ENCODE results near the gene NSG1. TPM values are rescaled to one million over a fixed set of nuclear protein-coding genes. Genes with fewer than 3 reads are reported as not detected.
"Not testable (repeated sequence)": the region's sequence is repeated elsewhere in the genome, so short reads cannot be mapped to it uniquely, and the experiment has no call there.

Gene NSG1
- total RNA-seq, result 1 to 10 TPM; 1.9 to 2.1 TPM

GRCh38 chr4:4386736-4387392 lies at the start of gene NSG1:
Gene NSG1 (plus strand): TSS chr4:4387102. CDS start chr4:4387630, 528 bp downstream.
- peak; percentile 42 for DNase-seq
- Mint-ChIP-seq H3K9me3 (no peaks in the 10 kb centered on the region), H3K27ac (no peak within 1 kb of the TSS), H3K27me3 (ENCODE audit: low read depth) (peaks cover 22% of the 10 kb centered on the region), H3K36me3 (ENCODE audit: low read depth) (no peaks in the 10 kb centered on the region), H3K4me3 (peak within 1 kb of the TSS; percentile 72), H3K4me1 (ENCODE audit: low read depth) (peaks cover 12% of the 10 kb centered on the region)
- CTCF ChIA-PET, result interaction anchor here (1.1 kb wide), 1 partner anchor 33 kb away, joined by 3 read pairs; no protein-coding TSS in a partner anchor
- intact Hi-C loops (cut with micrococcal nuclease), result loop anchor here (2.0 to 5.0 kb wide), 2 partner anchors 96 to 470 kb away; partner anchors contain the start of genes LYAR, MSX1 and ZBTB49

- H3K27ac Mint-ChIP-seq, result no peak overlapping the region
These were observed 48.5 kb upstream of the NSG1 start for GRCh38 chr4:4338210-4339001.

GRCh38 chr4:4339504-4340085 lies 47.3 kb upstream of the NSG1 start:
- no peaks in the 10 kb centered on the region for H3K36me3 Mint-ChIP-seq (ENCODE audit: low read depth)
- no peaks in the 10 kb centered on the region for H3K27me3 Mint-ChIP-seq (ENCODE audit: low read depth)
- no peak for DNase-seq
- intact Hi-C loops (cut with micrococcal nuclease), result loop anchor here (5.0 kb wide), 1 partner anchor 352 kb away; no protein-coding TSS in a partner anchor
- peaks cover 13% of the 10 kb centered on the region for H3K4me1 Mint-ChIP-seq (ENCODE audit: low read depth)
- H3K27ac Mint-ChIP-seq, result no peak overlapping the region
- H3K4me3 Mint-ChIP-seq, result no peak overlapping the region
- H3K9me3 Mint-ChIP-seq, result no peaks in the 10 kb centered on the region
- CTCF ChIA-PET, result interaction anchor here (1.8 kb wide), 1 partner anchor 88 kb away, joined by 8 read pairs; no protein-coding TSS in a partner anchor

More at GRCh38 chr4:4338210-4339001, 48.5 kb upstream of the NSG1 start:
- CTCF ChIA-PET, result interaction anchor here (1.1 to 1.8 kb wide), 3 partner anchors 78 to 87 kb away, joined by 3 to 8 read pairs (median 7); no protein-coding TSS in a partner anchor
- no peaks in the 10 kb centered on the region for H3K27me3 Mint-ChIP-seq (ENCODE audit: low read depth)
- H3K4me3 Mint-ChIP-seq, result no peak overlapping the region
- intact Hi-C loops (cut with micrococcal nuclease), result loop anchor here (5.0 kb wide), 1 partner anchor 351 kb away; no protein-coding TSS in a partner anchor
- peaks cover 15% of the 10 kb centered on the region for H3K4me1 Mint-ChIP-seq (ENCODE audit: low read depth)
- no peaks in the 10 kb centered on the region for H3K36me3 Mint-ChIP-seq (ENCODE audit: low read depth)
- no peak for DNase-seq
- H3K9me3 Mint-ChIP-seq, result no peaks in the 10 kb centered on the region

GRCh38 chr4:4341861-4342650 lies 44.8 kb upstream of the NSG1 start:
- Mint-ChIP-seq H3K27ac (no peak overlapping the region), H3K27me3 (ENCODE audit: low read depth) (no peaks in the 10 kb centered on the region), H3K4me3 (no peak overlapping the region), H3K9me3 (no peaks in the 10 kb centered on the region), H3K36me3 (ENCODE audit: low read depth) (no peaks in the 10 kb centered on the region), H3K4me1 (ENCODE audit: low read depth) (peaks cover 11% of the 10 kb centered on the region)
- CTCF ChIA-PET, result no interaction called here
- DNase-seq, result no peak
- intact Hi-C loops (cut with micrococcal nuclease), result no loop called here

- Mint-ChIP-seq H3K4me3 (no peak overlapping the region), H3K27ac (no peak overlapping the region), H3K36me3 (ENCODE audit: low read depth) (no peaks in the 10 kb centered on the region), H3K27me3 (ENCODE audit: low read depth) (no peaks in the 10 kb centered on the region), H3K9me3 (peaks cover 2% of the 10 kb centered on the region), H3K4me1 (ENCODE audit: low read depth) (peaks cover 20% of the 10 kb centered on the region)
- DNase-seq, result no peak
- intact Hi-C loops (cut with micrococcal nuclease), result no loop called here
- CTCF ChIA-PET, result no interaction called here
These were observed 43.9 kb upstream of the NSG1 start for GRCh38 chr4:4343038-4343437.

GRCh38 chr4:4344915-4345527 lies 41.9 kb upstream of the NSG1 start:
- Mint-ChIP-seq H3K4me3 (no peak overlapping the region), H3K36me3 (ENCODE audit: low read depth) (no peaks in the 10 kb centered on the region), H3K27me3 (ENCODE audit: low read depth) (no peaks in the 10 kb centered on the region), H3K4me1 (ENCODE audit: low read depth) (peaks cover 37% of the 10 kb centered on the region), H3K9me3 (peaks cover 3% of the 10 kb centered on the region), H3K27ac (no peak overlapping the region)
- DNase-seq, result no peak
- CTCF ChIA-PET, result interaction anchor here (0.7 to 0.9 kb wide), 2 partner anchors 85 to 377 kb away, joined by 3 read pairs; no protein-coding TSS in a partner anchor
- intact Hi-C loops (cut with micrococcal nuclease), result no loop called here

GRCh38 chr4:4347585-4347984 lies 39.3 kb upstream of the NSG1 start:
- Mint-ChIP-seq H3K4me1 (ENCODE audit: low read depth) (peaks cover 37% of the 10 kb centered on the region), H3K36me3 (ENCODE audit: low read depth) (no peaks in the 10 kb centered on the region), H3K9me3 (peaks cover 3% of the 10 kb centered on the region), H3K4me3 (no peak overlapping the region), H3K27me3 (ENCODE audit: low read depth) (no peaks in the 10 kb centered on the region), H3K27ac (no peak overlapping the region)
- intact Hi-C loops (cut with micrococcal nuclease), result no loop called here
- CTCF ChIA-PET, result no interaction called here
- DNase-seq, result no peak

- intact Hi-C loops (cut with micrococcal nuclease); H3K36me3 Mint-ChIP-seq (ENCODE audit: low read depth); H3K27ac Mint-ChIP-seq; H3K4me3 Mint-ChIP-seq; CTCF ChIA-PET; H3K9me3 Mint-ChIP-seq; H3K27me3 Mint-ChIP-seq (ENCODE audit: low read depth): not testable (repeated sequence)
- H3K4me1 Mint-ChIP-seq (ENCODE audit: low read depth), result peaks cover 30% of the 10 kb centered on the region
- peak; percentile 22 for DNase-seq
These were observed 38.3 kb upstream of the NSG1 start for GRCh38 chr4:4348585-4348984.

GRCh38 chr4:4349867-4350266 lies 37.0 kb upstream of the NSG1 start:
- CTCF ChIA-PET, result no interaction called here
- intact Hi-C loops (cut with micrococcal nuclease), result no loop called here

GRCh38 chr4:4350909-4351308 lies 36.0 kb upstream of the NSG1 start:
- H3K36me3 Mint-ChIP-seq (ENCODE audit: low read depth), result no peaks in the 10 kb centered on the region
- H3K27ac Mint-ChIP-seq, result no peak overlapping the region
- peaks cover 28% of the 10 kb centered on the region for H3K4me1 Mint-ChIP-seq (ENCODE audit: low read depth)
- DNase-seq, result no peak
- CTCF ChIA-PET, result interaction anchor here (0.7 kb wide), 1 partner anchor 40 kb away, joined by 4 read pairs; no protein-coding TSS in a partner anchor
- intact Hi-C loops (cut with micrococcal nuclease), result no loop called here
- no peak overlapping the region for H3K4me3 Mint-ChIP-seq
- H3K27me3 Mint-ChIP-seq (ENCODE audit: low read depth), result no peaks in the 10 kb centered on the region
- peaks cover 3% of the 10 kb centered on the region for H3K9me3 Mint-ChIP-seq

More at GRCh38 chr4:4349867-4350266, 37.0 kb upstream of the NSG1 start:
- Mint-ChIP-seq H3K27me3 (ENCODE audit: low read depth) (no peaks in the 10 kb centered on the region), H3K4me3 (no peak overlapping the region), H3K27ac (no peak overlapping the region), H3K36me3 (ENCODE audit: low read depth) (no peaks in the 10 kb centered on the region), H3K4me1 (ENCODE audit: low read depth) (peaks cover 30% of the 10 kb centered on the region), H3K9me3 (peaks cover 3% of the 10 kb centered on the region)
- no peak for DNase-seq

- CTCF ChIA-PET, result interaction anchor here (0.6 kb wide), 1 partner anchor 56 kb away, joined by 3 read pairs; no protein-coding TSS in a partner anchor
- H3K9me3 Mint-ChIP-seq, result no peaks in the 10 kb centered on the region
- intact Hi-C loops (cut with micrococcal nuclease), result no loop called here
- no peaks in the 10 kb centered on the region for H3K4me1 Mint-ChIP-seq (ENCODE audit: low read depth)
- peaks cover under 1% of the 10 kb centered on the region for H3K27me3 Mint-ChIP-seq (ENCODE audit: low read depth)
- no peak overlapping the region for H3K27ac Mint-ChIP-seq
- H3K36me3 Mint-ChIP-seq (ENCODE audit: low read depth), result no peaks in the 10 kb centered on the region
- DNase-seq, result no peak
- no peak overlapping the region for H3K4me3 Mint-ChIP-seq
These were observed 31.6 kb upstream of the NSG1 start for GRCh38 chr4:4355302-4355701.
